Kasumi-1 (cell line): Measurements from ENCODE around the gene SLC36A3.

ENCODE experiments used
- DNase-seq, 2 experiments: peaks; one replicate each; lab custom pipeline; 2025; lab: John Stamatoyannopoulos, UW

The SLC36A3 gene

GRCh38 chr5:151298063-151298855 is 5.3 kb downstream of the SLC36A3 start:
- DNase-seq: peak; percentile 59

GRCh38 chr5:151296974-151297373 is 6.6 kb downstream of the SLC36A3 start:
- DNase-seq: no peak

GRCh38 chr5:151296478-151296830 is 7.1 kb downstream of the SLC36A3 start:
- no peak for DNase-seq

- DNase-seq: no peak
These were observed 7.6 kb downstream of the SLC36A3 start for GRCh38 chr5:151295791-151296477.

GRCh38 chr5:151295138-151295537 is 8.4 kb downstream of the SLC36A3 start:
- DNase-seq: no peak

GRCh38 chr5:151293624-151294023 is 9.9 kb downstream of the SLC36A3 start:
- no peak for DNase-seq

GRCh38 chr5:151288180-151288579 is 15.4 kb downstream of the SLC36A3 start:
- DNase-seq: no peak

GRCh38 chr5:151286246-151286645 is 17.3 kb downstream of the SLC36A3 start:
- DNase-seq: no peak

GRCh38 chr5:151285683-151286082 is 17.9 kb downstream of the SLC36A3 start:
- no peak for DNase-seq

GRCh38 chr5:151284392-151284967 is 19.1 kb downstream of the SLC36A3 start:
- DNase-seq: peak; percentile 2 to 19

- DNase-seq: no peak
These were observed 20.3 kb downstream of the SLC36A3 start for GRCh38 chr5:151283120-151283825.

- no peak for DNase-seq
These were observed 22.4 kb downstream of the SLC36A3 start for GRCh38 chr5:151281001-151281639.

GRCh38 chr5:151280443-151280842 is 23.1 kb downstream of the SLC36A3 start:
- no peak for DNase-seq

GRCh38 chr5:151278845-151279244 is 24.7 kb downstream of the SLC36A3 start:
- no peak for DNase-seq

GRCh38 chr5:151275803-151276202 is 27.8 kb downstream of the SLC36A3 start:
- no peak for DNase-seq

GRCh38 chr5:151274666-151275065 is 28.9 kb downstream of the SLC36A3 start:
- DNase-seq: no peak

- peak; percentile 21 to 46 for DNase-seq
These were observed 32.2 kb downstream of the SLC36A3 start for GRCh38 chr5:151271336-151271735.

- no peak for DNase-seq
These were observed 33.0 kb downstream of the SLC36A3 start for GRCh38 chr5:151270599-151270998.

- DNase-seq: no peak
These were observed 35.9 kb downstream of the SLC36A3 start for GRCh38 chr5:151267491-151268260.

GRCh38 chr5:151264113-151264512 is 39.5 kb downstream of the SLC36A3 start:
- DNase-seq: no peak

GRCh38 chr5:151262532-151262931 is 41.0 kb downstream of the SLC36A3 start:
- no peak for DNase-seq
